ENCODE data around the gene LMOD3.

Gene LMOD3

DNA sequence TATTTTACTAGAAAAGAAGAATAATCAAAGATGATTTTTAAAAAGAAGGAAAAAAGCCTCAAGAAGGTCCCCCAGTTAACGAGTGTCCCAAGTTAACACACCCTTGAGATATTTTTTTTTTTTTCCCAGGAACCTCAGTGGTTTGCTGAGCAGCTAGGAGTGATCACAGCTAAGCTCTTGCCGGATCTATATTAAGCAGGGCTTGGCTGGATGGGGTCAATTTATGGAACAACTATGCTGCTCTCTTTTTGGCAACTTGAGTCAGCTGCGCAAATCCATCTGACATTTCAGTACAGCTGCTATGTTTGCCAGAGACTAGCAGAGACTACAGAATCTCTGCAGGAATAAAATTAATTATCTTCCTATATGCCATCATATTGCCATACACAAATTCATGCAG, at the start of gene LMOD3:
Gene LMOD3, minus strand, starts transcription at position 193 of the 400 bp plus-strand sequence. CDS start 209 bp downstream, outside the sequence.
- DNase-seq (ENCODE audit: low read depth, low spot score) = no peak

DNA sequence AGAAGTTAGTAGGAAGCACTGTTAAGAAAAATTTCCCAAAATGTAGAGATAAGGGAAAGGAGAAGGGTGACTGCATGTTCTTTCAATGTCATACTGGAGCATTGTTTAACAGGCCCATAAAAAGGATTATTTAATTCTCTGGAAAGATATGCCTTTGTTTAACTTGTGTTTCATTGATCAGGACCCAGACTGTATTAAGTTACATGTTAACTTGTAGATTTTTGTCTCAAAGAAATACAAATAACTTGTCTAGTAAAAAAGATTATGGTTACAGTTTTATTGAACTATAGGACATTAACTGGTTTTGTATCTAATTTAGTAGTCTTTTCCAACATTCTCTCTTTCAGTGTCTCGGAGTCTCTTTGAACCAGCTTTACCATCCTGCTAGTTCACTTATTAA, 49.7 kb upstream of the LMOD3 start:
- no peak for DNase-seq (ENCODE audit: low read depth, low spot score)

DNA sequence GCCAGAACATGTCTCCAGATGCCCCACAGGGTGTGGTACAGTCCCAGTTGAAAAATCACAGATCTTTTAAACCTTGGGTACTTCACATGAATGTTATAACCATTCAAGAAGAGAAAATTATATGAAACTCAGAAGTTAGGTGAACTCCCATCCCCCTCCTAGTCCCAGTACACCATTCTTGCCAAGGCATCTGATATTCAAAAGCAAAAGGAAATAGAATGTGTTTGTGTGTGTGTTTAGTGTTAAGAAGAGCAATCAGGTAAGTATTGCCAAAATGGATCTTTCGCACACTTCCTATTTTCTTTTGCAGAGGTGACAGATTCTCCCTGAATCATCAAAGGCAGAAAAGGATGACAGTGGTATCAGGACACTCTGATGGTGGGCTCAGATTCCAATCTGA, 44.1 kb upstream of the LMOD3 start:
- DNase-seq (ENCODE audit: low read depth, low spot score) = no peak

DNA sequence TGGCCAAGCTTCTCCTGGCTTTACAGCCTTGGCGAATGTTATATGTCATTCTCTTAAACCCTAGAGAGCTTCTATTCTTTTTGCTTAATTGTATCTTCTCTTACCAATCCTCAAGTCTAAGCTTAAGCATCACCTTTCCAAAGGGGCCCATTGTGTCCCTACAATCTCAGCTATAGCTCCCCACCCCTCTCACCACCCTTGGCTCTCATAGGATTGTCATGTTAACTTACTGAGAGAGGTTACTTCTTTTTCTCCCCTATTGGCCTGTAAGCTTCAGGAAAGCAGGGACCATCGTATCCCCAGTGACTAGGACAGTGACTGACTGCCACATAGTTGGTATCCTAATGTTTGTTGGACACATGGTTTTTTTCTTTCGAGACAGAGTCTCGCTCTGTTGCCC, 43.3 kb upstream of the LMOD3 start:
- no peak for DNase-seq (ENCODE audit: low read depth, low spot score)

DNA sequence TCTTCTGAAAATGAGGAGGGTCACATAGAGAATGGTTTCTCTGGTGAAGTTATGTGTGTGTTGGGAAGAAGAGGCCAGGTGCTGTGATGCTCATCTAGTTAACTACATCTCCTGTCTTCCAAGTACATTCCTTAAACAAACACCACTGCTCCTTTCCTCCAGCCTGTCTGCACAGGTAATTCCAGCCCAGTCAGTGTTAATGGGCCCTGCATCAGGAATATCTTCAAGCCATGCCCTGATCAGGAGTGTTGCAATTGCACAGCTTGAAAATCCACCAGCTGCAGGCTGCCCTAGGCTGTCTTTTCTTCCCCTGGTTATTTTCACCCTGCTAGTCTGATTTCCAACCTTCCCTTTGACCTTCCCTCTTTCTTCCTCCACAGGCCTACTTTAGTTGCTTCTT, 41.9 kb upstream of the LMOD3 start:
- DNase-seq (ENCODE audit: low read depth, low spot score) = no peak

DNA sequence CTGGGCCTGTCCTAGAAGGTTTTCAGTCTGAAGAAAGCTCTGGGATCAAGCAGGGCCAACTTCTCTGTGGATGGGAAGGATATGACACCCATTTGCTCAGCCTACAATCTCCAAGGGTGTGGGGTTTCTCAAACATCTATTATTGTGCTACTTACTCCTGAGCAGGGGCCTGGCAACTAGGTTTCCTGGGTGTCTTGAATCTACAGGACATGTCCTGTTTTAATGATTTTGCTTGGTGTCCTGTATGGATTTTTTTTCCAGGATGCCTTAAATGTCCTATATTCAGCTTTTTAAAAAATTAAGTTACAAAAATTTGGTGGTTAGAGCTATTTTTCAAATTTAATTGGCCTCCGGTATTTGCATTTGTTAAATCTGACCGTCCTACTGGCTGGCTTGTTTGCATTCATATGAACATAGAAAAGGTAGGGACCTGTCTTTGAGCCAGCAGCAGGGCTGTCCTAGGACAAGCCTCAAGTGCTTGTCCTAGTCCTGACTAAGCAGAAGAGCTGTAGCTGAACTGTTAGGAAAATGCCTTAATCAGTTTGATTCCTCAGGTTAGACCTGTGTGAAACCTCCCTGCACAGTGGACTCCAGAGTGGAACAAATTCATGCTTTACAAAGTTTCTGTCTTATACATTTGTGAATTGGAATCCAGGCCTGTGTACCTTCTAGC, 40.0 kb upstream of the LMOD3 start:
- no peak for DNase-seq (ENCODE audit: low read depth, low spot score)

DNA sequence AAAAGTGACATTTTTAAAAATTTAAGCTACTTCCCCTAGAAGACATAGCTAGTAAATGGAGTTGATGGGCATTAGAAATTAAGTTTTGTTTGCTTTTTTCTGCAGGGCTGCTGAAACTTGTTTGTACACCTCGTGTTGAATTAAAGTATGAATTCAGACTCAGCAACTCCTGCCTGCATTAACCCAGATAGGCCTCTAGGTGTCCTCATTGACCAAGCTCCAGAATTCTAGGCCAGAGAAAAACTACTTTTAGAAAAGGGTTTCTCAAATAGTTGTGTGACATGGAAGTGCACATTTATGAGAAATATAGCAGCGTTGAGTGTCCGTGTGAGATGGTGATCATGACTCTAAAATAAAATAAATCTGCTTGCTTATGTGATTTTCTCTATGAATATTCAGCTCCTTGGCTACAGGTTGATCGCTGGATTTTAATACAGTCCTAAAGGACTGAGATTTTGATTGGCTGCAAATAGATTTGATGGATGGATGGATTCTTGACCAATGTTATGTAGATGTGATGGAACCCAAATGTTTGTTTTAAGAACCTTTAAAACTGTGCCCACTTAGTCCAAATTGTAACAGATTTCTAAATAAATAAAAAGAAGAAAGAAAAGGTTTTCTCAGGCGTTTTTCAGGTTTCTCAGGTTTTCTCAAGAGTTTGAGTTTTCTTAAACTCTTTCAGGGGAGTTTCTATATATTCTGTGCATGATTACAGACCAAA, 39.4 kb upstream of the LMOD3 start:
- DNase-seq (ENCODE audit: low read depth, low spot score) = no peak

DNA sequence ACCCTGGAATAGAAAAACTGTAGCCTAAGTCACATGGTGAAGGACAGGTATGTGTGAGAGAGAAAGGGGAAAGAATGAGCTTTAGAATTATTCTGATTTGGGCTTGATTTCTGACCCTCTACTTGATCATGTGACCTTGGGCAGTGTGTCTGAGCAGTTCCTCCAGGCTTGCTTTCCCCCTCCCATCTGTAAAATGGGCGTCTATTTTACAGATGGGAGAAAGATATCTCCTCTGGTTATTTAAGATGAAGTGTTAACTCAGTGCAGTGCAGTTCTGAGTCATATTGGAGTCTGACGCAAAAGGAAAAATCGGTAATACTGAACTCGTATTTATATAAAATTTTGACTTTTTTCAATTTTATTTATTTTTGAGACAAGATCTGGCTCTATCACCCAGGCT, 38.1 kb upstream of the LMOD3 start:
- no peak for DNase-seq (ENCODE audit: low read depth, low spot score)

DNA sequence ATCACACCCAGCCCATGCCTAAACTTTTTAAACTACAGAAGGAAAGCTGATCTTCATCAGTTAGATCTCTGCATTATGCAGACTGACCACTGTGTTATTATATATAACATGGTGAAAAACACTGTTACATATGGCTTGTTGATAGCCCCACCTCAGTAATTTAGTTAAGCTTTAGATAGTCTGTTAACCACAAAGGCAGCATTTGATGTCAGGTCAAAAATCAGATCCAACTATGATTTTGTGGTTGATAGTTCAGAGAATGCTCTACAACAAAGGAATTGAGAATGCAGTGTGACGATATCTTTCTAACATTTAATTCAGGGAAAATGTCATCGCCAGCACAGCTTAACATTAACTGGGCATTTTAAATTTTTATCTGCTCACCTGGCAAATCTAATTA, 37.7 kb upstream of the LMOD3 start:
- no peak for DNase-seq (ENCODE audit: low read depth, low spot score)

DNA sequence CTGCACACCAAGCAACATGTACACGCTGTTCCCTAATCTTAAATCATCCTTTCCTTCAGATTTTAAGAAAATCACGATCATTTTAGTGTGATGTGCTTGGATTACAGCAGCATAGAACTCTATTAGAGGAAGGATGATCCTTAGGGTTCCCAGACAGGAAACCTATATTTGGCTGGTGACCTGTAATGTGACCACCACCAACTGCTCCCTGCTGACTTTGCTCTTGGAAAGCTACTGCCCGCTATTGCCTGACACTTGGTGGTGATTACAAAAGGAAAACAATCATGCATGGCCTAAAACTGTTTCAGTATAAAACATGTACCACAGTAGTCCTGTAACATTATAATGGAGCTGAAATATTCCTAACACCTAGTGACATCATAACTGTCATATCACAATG, 27.2 kb upstream of the LMOD3 start:
- DNase-seq (ENCODE audit: low read depth, low spot score) = no peak

DNA sequence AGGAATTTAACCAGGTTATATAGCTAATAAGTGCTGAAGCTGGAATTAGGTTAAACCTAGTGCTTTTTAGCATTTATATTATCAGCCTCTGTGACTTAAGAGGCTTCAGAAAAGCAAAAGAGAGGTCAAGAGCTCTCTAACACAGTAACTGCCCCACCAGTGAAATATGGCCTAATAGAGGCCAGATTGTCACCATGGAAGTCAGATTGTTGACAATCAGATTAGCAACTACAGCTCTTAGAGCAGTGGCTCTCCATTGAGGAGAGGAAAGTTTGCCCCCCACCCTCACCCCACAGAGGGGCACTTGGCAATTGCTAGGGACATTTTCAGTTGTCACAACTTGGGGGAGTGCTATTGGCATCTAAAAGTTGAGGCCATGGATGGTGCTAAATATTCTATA, 23.3 kb upstream of the LMOD3 start:
- DNase-seq (ENCODE audit: low read depth, low spot score) = no peak

DNA sequence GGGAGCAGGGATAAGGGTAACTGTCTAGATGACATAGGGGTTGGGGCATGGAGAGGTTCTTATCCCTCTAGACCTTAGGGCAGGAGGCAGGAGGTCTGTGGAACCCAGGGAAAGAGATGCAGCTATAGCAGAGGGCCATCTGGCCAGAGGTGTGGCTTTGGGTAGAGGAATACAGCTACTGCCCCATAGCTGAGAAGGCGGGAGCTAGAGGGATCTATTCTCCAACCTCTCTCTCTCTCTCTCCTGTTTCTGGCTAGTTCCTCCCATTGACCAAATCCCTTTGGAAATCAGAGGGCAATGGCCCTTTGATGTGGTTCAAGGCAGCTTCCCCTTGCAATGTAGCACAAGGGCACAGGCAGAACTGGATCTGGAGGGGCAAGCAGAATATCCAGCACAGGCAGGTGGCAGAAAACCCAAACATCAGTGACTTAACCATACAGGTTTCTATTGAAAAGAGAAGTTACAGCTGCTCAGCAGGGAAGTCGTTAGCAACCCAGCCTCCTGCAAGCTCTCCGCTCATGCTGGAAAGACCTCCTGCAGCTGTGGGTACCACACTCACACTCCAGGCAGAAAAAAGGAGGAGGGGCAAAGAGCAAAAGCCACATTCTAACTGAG, 22.3 kb upstream of the LMOD3 start:
- peak; percentile 67 for DNase-seq (ENCODE audit: low read depth, low spot score)

DNA sequence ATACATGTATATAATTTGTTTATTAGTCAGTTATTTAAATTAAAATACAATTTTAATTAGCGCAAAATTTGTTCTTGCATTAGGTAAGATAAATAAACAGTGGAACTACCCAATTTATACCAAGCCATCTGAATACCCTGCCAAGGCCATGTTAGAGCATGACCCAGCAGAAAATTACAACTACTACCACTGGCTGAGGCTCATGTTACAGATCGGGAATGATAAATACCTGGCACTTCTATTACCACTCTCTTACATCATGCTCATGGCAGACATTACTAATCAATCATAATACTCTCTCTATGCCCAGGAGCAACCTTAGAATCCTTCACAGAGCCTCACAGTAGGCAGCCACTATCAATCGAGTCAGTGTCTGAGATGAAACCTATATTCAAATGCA, 21.2 kb upstream of the LMOD3 start:
- no peak for DNase-seq (ENCODE audit: low read depth, low spot score)

DNA sequence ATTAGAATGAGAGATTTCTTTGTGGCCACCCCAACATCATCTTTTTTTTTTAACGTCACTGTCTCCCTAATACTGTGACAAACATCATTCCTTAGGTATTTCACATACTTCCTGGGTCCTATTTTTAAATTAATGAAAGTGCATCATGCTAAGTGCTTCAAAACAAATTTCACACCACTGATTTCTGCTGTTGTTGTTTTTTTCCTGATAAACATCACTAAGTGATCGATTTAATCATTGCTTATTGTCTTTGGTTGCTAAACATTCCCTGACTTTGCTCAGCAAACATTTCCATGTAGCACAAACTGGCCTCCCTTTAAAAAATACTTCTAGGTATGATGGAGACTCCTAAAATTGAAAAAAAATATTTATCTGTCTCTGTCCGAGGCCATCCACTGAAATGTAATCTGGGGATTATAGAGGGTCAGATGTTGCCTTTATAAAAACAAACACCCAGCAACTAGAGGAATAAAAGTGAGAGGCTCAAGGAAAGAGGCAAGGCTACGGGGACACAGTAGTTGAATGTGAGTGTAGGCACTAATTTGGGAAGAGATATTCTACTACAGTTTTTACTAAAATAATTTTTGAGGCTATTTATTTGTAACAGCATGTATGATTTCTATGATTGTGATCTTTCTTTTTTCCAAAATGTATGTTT, 20.5 kb upstream of the LMOD3 start:
- no peak for DNase-seq (ENCODE audit: low read depth, low spot score)

DNA sequence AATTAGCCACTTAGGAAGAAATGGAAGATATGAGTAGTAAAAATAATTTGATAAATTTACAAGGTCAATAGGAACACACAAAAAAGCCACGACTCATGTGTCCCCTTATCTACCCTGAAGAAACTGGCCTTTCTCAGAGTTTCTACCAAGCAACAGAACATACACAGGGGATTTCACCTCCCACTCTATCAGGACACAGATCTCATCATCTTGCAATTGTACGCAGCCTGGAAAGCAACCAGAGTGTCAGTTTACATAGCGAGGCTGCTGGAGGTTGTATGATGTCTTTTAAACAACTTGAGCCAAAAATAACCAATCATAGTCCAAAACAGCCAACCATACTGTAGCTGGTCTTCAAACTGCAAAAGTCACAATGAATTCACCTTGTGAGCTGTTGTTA, 19.7 kb upstream of the LMOD3 start:
- DNase-seq (ENCODE audit: low read depth, low spot score) = no peak

DNA sequence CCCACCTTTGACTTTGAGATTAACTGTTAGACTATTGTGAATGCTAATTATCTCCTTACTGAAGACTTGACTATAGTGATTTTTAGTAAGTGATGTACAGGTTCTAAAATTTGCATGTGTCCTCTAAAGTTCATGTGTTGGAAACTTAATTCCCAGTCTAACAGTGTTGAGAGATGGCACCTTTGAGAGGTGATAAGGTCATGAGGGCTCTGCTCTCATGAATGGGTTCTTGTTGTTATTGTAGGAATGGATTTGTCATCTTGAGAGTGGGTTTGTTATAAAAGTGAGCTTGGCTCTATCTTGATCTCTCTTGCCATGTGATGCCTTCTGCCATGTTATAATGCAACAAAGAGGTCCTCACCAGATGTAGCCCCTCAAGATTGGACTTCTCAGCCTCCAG, 18.9 kb upstream of the LMOD3 start:
- no peak for DNase-seq (ENCODE audit: low read depth, low spot score)

DNA sequence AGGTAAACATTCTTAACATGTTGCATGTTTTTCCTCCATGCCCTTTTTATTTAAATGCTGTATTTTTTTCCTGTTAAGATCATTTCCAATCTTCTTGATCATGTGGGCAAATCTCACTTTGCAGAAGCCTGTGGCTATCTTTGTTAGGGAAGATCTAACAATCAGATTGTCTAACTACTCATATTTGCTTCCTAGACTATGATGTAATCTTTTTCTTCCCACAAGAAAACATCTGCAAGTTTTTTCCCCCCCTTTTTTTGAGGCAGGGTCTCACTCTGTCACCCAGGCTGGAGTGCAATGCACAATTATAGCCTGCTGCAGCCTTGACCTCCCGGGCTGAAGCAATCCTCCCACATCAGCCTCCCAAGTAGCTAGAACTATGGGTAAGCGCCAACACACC, 15.0 kb upstream of the LMOD3 start:
- DNase-seq (ENCODE audit: low read depth, low spot score) = no peak

DNA sequence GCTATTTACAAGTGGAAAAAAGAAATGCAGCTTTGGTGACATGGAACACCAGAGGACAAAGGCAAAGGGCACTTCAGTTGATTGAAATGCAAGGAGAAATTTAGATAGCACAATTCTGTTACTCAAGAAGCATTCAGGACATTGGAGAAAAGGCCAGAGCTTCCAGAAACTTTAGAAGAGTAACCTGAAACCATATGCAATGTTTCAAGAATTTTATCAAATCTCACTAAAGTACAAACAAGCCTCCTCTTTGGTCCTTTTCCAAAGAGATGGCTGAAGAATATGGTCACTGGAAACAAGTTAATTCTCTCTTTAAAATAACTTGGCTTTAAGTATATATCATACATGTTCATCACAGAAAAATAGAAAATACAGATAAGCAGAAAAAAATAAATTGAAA, 14.6 kb upstream of the LMOD3 start:
- no peak for DNase-seq (ENCODE audit: low read depth, low spot score)

DNA sequence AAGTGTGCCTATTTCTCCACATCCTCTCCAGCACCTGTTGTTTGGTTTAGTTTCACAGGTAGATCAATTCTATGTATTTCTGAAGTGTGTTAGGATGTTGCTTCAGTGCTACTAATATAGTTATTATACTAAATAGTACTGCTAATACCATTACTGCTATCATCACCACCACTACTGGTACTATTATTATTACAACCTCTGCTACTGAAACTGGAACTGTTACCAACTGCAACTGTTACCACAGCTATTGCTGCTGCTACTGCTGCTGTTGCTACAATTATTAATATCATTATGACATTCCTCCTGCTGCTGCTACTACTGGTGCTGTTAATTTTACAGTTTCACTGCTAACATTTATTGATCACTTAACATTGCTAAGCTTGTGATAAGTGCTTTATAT, 8.3 kb upstream of the LMOD3 start:
- no peak for DNase-seq (ENCODE audit: low read depth, low spot score)

DNA sequence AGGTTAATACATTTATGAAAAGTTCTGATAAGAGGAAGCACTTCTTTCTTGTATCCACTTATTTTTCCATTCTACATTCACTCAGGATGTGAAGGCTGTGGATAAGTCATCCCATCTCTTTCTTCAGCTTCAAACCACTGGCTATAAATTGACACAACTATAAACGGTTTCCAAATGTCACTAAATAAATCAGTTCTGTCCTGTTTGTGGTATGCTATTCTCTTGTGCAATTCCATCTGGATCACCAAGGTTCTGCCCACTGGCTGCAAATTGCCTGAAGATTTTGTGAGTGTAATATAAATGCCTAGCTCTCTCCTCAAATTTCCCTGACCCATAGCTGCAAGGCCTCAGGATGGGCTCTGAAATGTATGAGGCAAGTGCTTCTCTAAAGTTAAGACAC, 7.1 kb upstream of the LMOD3 start:
- DNase-seq (ENCODE audit: low read depth, low spot score) = no peak

DNA sequence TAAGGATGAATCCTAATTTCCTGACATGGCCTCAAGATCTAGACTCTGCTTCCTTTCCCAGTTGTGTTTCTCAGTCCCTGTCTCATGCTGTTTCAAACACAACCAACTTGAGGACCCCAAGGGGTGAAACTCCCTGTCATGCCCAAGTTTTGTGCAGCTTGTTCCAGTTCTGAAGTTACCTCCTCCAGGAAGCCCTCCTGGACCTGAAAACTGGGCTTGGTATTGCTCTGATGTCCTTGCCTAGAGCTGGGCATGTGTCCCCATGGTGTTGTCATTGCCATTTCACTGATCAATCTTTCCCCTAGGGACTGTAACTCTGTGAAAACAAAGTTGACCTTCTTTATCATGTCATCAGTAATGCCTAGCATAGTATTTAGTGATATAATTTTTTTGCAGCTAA, 6.1 kb upstream of the LMOD3 start:
- no peak for DNase-seq (ENCODE audit: low read depth, low spot score)

DNA sequence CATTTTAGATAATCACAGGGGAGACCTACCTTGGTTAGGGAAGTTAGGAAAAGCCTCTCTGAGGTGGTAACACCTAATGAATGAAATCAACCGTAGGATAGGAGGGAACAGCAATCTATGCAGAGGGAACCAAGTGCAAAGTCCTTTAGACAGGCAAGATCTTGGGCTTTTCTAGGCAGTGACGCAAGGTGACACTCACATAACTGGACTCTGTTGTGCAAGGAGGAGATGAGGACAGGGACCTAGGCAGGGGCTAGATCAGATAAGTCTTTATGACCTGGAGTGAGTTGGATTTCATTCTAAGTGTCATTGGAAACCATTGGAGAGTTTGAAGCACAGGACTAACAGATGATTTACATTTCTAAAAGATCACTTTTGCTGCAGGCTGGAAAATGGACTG, 4.6 kb upstream of the LMOD3 start:
- no peak for DNase-seq (ENCODE audit: low read depth, low spot score)

DNA sequence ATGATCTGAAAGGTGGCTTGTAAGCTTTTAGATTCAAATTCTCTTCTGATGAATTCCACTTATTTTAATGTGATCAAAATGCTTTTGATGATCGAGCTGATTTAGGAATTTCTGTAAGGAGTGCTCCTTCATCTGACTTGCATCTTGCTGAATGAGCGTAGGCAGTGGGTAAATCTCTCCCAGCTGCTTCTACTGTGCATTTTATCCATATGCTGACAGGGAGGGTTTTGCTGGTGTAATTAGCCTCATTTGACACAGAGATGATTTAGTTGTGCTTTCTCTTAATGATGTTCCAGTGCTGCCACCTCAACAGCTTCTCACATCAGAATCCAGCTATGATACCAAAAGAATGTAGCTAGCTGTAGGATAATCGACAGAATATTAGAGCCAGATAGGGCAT, 3.8 kb upstream of the LMOD3 start:
- DNase-seq (ENCODE audit: low read depth, low spot score) = no peak

Measured in iPS DF 19.7 (cell line).